ENCODE results near the gene NTNG2.
A peak's percentile ranks its signal among the peaks of the same experiment; 100 is the strongest.

The NTNG2 gene

DNA sequence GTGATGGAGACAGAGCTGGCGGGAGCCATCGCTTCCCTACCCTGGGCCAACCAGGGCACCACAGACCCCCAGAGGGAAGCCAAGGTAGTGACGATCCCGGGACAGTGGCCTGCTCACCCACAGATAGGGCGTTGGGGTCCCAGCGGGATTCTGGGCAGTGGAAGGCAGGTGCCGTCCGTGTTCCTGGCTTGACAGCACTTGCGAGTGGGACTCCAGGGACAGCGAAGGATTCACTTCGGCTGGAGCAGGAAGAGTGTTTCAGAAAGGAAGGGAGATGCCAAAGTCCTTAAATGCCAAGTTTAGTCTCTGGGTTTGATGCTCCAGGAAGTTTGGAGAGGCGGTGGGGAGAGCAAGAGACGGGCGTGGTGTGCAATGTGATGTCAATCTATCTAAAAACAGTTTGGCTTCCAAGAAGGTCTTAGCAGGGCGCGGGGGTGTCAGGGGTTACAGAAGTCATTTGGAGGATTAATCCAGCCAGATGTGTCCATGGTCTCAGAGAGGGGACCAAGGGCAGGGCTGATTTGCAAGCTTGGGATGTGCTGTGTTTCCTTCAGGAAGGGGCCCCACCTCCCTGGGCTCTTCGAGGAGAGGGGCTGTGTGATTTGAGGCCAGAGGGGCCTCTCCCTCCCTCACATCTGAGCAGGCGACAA, 74.9 kb downstream of the NTNG2 start:
- no peak for DNase-seq (ENCODE audit: low spot score)

DNA sequence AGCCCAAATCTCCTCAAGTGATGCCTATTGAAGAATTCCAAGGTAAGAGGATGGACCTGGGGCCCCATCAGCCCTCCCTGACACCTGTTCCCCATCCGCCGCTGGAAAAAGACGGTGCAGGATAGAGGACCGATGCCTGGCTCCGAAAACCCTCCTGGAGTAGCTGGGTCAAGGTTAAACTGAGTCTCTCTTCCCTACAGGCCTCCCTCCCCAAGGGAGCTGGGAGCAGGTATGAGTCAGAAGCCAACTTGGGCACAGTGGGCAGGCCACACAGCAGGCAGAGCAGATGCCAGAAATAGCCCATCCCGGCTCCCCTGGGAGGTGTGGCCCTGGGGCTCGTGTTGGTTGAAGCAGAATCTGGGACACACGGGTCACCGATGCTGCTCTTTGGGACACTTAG, 75.6 kb downstream of the NTNG2 start:
- peak; percentile 43 for DNase-seq (ENCODE audit: low spot score)

DNA sequence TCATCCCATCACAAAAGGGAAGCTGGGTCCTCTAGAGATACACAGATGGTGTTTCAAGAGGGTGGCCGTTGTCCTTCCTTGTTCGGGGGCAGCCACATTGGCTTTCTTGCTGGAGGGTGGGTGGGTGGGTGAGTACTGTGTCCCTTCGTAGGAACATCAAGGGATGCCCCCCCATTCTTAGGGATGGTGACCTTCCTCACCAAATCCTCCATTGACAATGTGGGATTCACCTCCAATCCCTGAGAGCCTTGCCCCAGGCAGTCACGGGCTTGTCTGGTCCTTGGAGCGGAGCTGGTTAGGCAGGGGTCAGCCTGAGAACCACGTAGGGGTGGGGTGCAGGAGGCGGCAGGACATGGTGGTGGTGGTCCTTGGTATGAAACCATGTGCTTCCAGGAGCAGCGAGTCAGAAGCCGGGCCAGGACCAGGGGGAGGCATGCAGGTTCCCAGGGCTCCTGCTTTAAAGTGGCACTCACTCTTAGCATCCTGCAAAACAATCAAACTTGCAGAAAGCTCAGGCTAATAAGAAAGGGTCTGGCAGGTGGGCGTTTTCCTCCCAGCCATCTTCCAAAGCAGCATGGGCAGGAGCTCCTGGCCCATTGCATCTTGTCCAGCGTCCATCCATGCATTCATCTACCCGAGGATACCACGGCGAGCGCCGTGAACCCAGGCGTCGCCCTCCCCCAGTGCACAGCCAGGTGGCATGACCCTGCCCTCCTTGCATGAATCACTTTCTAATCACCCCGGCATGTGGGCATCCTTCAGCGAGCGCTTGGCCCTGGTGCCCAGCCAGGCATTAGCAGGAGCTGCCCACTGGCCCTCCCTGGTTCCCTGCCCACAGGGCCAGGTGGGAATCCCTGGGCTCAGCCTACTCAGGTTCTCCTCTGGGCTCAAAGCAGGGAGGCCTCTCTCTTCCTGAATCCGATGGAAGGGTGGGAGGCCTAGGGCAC, 76.4 kb downstream of the NTNG2 start:
- no peak for DNase-seq (ENCODE audit: low spot score)

DNA sequence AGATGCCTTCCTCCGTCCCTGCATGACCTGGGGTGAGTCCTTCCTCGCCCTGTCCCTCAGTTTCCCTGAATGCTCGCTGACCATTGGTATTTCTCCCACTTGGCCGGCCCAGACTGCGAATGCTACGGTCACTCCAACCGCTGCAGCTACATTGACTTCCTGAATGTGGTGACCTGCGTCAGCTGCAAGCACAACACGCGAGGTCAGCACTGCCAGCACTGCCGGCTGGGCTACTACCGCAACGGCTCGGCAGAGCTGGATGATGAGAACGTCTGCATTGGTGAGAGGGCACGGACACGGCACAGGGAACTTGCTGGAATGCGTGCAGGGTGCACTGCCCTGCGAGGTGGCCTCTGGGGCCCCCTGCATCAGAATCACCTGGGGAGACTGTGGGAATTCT, 77.1 kb downstream of the NTNG2 start:
- DNase-seq (ENCODE audit: low spot score): no peak

DNA sequence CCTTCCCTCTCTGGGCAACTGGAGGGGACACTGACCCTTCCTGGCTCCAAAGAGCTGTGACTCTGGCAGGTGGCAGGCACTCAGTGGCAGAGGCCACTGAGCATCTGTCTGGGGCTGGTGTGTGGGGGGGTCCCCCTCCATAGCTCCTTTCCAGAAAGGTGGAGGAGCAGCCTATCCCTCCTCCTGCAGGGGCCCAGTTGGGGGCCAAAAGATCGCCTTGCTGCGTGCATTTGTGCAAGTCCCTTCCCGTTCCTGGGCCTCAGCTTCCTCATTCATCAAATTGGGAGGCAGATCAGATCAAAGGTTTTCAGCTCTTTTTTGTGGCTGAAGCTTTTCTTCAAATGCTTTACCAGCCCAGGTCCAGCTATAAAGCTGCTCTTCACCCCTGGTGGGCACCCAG, 77.7 kb downstream of the NTNG2 start:
- no peak for DNase-seq (ENCODE audit: low spot score)

DNA sequence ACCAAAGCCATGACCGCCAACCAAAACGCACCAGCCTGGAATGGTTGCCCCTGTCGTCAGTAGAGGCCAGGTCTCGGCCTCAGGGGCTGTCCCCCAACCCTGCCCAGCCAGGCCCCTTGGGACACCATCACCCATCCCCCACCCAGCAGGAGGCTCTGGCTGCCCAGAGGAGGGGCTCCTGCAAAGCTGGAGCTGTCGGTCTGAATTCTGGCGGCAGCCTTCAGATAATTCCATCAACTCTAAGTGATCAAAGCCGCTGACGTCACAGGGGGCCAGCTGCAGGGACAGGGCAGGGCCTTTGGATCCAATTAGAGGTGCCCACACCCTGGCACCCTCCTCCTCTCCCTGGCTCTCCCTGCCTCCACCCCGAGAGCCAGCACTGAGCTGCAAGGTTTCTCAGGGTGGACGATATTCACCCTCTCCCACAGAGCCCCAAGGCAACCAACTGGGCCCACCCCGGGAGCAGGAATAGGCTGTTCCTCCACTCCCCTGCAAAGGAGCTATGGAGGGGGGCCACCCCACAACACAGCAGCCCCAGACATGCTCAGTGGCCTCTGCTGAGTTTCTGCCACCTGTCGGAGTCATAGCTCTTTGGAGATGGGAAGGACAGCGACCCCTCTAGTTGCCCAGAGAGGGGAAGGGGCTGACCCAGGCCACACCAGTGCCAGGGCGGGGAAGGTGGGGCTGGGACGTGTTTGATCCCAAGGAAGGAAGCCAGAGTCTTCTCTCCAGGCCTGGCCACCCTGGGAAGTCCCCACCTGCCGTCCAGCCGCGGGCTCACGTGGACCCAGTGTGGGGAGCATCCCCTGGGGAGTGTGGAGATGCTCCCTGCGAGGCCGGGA, 78.4 kb downstream of the NTNG2 start:
- no peak for DNase-seq (ENCODE audit: low spot score)

DNA sequence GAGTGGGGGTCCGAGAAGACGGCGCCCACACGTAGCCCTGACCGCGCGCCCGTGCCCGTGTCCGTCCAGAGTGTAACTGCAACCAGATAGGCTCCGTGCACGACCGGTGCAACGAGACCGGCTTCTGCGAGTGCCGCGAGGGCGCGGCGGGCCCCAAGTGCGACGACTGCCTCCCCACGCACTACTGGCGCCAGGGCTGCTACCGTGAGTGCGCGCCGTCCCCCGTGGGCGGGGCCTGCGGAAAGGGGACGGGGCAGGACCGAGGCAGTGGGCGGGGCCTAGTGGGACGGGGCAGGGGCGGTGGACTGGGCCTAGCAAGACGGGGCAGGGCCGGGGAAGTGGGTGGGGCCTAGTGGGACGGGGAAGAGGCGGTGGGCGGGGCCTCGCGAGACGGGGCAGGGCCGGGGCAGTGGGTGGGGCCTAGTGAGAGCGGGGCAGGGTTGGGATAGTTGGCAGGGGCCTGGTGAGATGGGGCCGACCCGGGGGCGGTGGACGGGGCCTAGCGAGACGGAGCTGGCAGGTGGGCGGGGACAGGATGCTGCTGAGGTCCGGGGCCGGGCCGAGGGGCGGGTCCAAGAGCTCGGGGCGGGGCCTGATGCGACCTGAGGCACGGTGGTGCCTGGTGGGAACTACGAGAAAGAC, 79.1 kb downstream of the NTNG2 start:
- DNase-seq (ENCODE audit: low spot score): peak; percentile 98

DNA sequence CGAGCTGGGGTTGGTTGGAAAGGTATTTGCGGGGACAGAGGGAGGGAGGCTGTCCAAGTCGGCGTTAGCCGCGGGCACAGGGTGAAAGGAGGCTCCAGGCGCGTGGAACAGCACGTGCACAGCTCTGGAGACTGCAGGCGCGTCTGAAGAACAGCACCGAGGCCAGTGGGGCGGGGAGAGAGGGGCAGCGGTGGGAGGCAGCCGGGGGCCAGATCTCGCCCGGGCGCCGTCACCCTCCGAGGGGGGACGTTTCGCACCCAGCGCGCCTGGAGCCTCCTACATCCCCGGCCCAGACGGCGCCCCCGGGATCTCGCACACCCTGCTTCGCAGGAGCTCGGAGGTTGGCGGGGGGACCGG, 79.6 kb downstream of the NTNG2 start:
- no peak for DNase-seq (ENCODE audit: low spot score)

DNA sequence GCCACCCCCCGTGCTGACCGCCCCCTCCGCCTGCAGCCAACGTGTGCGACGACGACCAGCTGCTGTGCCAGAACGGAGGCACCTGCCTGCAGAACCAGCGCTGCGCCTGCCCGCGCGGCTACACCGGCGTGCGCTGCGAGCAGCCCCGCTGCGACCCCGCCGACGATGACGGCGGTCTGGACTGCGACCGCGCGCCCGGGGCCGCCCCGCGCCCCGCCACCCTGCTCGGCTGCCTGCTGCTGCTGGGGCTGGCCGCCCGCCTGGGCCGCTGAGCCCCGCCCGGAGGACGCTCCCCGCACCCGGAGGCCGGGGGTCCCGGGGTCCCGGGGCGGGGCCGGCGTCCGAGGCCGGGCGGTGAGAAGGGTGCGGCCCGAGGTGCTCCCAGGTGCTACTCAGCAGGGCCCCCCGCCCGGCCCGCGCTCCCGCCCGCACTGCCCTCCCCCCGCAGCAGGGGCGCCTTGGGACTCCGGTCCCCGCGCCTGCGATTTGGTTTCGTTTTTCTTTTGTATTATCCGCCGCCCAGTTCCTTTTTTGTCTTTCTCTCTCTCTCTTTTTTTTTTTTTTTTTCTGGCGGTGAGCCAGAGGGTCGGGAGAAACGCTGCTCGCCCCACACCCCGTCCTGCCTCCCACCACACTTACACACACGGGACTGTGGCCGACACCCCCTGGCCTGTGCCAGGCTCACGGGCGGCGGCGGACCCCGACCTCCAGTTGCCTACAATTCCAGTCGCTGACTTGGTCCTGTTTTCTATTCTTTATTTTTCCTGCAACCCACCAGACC, 80.2 kb downstream of the NTNG2 start:
- peak; percentile 49 for DNase-seq (ENCODE audit: low spot score)

DNA sequence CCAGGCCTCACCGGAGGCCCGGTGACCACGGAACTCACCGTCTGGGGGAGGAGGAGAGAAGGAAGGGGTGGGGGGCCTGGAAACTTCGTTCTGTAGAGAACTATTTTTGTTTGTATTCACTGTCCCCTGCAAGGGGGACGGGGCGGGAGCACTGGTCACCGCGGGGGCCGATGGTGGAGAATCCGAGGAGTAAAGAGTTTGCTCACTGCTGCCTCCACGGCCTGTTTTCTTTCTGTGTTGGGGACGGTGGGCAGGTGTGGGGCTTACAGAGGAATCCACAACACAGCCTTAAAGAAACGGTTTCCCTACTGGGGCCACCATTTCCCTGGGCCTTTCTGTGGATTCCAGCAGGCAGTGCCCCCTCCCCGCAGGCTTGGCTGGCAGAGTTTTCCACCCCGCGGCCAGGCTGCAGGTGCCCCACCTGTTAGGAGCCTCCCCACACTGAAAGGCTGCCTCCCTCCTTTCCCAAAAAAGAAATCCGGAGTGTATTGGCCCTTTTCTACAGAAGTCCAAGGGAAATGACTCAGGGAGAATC, 80.8 kb downstream of the NTNG2 start:
- DNase-seq (ENCODE audit: low spot score): peak; percentile 40

DNA sequence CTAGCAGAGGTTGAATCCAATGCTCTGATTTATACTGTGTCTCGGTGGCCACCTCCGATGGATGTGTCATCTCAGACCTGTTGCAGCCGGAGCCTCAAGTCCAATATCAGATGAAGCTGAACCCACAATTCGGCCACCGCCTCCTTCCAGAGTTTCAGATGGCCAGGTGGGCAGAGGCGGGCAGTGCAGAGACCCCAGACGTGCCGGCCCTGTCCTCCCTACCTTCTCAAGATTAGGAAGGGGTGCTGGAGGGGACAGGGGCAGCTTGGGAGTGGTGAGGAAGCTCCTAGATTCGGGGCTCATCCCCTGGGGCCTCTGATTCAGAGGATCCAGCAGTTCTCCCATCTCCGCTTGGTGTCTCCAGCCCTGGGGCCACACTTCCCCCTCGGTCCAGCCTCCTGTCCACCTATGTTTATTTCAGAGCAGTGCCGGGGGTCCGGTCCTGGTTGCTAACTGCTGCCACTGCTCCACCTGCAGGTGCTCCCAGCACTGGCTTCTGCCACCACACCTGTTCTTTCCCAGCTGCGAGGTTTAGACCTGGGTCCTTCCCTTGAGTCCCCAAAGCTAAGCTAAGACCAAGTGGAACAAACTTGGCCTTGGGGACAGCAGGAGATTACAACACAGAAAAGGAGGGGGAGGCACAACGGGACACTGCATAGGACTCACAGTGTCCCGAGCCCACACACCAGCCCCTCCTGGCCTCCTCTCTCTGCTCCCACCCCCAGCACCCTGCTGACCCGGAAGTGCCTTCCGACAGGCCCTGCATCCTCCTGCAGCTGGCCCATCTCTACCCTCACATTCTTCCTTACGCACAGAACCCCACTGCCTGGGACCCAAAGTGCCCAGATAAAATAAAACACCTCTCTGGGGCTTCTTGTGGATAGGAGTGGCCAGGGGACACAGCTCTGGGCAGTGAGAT, 81.6 kb downstream of the NTNG2 start:
- peak; percentile 73 for DNase-seq (ENCODE audit: low spot score)

DNA sequence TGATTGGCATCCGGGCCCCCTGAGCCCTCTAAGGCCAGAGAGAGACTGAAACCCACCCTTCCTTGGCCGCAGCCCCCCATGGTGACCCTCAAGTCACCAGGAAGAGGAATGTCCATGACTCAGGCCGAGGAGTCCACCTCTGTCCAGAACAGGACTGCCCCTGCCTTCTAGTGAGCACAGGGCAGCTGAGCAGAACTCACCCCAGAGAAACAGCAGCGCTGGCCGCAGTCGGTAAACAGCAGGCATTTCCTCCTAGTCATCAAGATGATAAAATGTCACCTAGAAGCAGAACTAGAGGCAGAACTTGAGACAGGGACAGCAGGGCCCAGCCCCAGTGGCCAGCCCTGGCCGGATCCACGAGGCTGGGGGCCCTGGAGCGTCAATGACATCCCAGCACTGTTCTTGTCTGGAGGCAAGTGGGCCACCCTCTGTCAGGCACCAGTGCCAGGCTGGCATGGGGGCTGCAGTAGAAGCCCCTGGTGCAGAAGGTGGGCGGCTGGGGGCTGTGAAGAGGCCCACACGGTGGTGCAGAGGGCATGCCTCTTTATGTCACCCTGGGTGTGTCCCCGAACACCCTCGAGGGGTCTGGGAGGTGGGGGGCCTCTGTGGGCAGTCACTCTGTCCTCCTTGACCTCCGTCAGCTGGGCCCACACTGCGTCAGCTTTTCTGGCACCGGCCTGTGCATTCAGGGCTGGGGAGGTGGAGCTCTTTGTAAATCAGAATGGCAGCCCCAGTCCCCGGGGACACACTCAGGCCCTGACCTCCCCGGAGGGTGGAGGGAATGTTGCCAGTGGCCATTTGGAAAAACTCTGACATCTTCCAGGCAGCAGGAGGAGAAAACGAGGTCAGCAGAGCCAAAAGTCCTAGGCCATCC, 83.0 kb downstream of the NTNG2 start:
- no peak for DNase-seq (ENCODE audit: low spot score)

DNA sequence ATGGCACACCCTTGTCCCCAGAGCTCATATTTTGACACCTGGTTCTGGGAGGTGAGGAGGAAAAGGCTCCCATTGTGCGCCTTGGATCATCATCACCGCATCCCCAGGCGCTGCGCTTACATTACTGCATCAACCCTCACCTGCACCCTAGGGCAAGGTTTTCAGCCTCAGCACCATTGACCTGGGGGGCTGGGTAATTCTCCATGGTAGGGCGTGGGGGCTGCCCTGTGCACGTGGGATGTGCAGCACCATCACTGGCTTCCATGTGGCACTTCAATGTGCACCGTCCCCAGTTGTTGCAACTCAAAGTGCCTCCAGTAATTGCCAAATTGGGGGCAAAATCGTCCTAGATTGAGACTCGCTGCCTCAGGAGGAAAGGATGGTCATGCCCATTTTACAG, 83.6 kb downstream of the NTNG2 start:
- DNase-seq (ENCODE audit: low spot score): no peak

DNA sequence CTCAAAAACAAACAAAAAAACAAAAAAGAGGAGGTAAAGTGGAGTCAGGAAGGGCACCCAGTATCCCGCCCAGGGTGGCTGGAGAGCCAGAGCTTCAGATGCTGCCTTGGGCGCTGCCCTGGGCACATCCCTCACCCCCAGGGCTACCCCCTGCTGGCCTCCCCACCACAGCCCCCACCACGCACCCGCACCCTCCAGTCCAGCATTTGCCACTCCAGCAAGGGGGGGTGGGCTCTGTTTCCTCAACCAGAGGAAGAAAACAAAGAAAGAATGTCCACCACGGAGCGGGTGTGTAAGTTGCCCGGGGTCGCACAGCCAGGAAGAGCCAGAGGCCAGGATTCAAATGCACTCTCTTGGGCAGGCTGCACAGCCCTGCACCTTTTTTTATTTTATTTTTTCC, 86.1 kb downstream of the NTNG2 start:
- DNase-seq (ENCODE audit: low spot score): no peak

DNA sequence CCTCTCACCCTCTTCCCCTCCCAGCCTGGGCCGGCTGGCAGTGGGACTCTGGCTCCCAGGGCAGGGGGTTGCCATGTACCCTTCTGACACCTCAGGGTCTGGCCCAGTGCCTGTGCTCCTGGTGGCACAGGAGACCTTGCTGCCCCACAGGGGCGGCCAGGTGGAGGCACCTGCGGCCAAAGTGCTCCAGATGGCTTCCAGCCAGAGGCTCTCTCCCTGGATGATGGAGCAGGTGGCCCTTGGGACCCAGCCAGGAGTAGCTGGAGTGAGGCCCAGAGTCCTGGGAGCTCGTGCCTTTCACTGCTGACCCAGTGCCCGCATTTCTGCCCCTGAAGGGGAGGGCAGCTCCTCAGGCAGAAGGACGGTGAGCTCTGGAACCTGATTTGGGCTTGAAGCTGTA, 87.3 kb downstream of the NTNG2 start:
- DNase-seq (ENCODE audit: low spot score): no peak

DNA sequence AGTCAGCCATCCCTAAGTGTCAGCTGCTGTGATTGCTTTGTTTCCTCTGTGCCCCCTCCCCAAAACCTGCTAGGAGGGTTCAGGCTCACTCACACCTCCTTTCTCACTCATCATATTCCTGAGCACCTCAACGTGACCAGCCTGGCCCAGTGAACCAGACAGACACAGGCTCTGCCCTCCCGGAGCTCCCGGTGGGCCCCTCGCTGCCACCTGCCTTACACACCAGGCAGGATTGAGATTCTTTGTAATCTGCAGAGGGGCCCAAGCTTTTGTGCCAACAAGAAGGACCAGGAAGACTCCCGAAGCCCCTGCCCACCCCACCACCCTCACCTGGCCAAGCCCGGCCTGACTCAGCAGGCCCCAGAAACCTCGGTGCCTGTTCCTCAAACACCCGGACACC, 87.8 kb downstream of the NTNG2 start:
- no peak for DNase-seq (ENCODE audit: low spot score)

DNA sequence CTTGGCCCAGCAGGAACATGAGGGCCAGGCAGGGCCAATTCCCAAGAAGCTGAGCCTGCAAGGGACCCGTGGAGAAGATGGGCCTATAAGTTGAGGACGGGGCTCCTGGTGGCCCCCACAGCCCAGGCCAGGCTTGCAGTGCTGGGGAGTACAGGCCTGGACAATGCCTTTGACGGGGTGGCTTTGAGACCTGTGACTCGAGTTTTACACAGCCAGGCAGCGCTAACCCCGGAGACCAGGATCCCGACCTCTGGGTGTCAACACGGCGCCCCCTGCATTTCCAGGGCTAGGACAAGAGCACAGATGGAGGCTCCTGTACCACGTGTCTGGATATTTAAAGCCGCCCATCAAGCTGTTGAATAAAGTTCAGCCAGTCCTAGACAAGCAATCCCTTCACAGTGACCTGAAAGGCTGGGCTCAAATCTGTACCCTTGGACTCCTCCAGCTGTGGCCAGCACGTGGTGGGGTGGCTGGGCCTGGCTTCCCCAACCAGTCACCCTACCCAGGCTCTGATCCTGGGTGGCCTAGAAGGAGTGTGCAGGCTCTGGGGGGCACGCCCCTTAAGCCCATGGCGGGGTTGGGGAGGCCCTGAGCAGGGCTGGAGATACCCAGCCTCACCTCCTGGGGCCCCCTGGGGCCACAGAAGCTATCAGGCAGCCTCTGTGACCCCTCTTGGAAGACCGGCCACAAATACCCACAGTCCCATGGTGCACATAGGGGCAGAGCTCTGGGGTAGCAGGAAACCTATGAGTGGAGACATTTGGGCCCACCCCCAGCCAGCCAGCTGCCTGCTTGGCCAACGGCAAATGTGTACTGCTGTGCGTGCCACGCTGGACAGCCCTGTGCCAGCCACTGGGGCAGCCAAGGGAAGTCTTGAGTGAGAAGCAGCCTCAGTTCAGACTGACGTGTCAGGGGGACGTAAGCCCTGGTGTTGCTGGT, 88.7 kb downstream of the NTNG2 start:
- no peak for DNase-seq (ENCODE audit: low spot score)

DNA sequence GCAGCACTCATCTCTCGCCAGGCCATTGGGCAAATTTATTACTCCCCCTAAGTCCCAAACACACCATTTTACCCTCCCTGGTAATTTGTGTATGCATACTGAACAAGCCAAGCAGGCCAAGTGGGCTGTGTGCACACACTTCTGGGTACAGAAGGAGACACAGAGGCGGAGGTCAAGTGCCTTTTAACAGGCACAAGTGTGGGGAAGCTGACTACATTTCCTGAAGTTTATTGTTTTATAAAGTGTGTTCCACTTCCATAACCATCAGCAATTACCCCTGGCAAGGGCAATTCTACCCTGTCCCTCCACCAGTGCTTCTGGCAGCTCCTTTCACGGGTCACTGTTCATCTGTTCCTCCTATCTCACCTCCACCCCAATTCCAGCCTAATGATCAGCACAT, 99.0 kb downstream of the NTNG2 start:
- no peak for DNase-seq (ENCODE audit: low spot score)
